Upper lobe of right lung (tissue), 1 donor: ENCODE data around the gene YY1AP1. TPM values are rescaled to one million over a fixed set of nuclear protein-coding genes. Genes with fewer than 3 reads are reported as not detected.

Source experiments
- ATAC-seq: fragments of 200-7000 bp; cut with Tn5 transposase; one replicate; pipeline ENCODE4 v1.9.1; 2020; ENCODE audit warnings: mild to moderate bottlenecking, moderate library complexity
- DNase-seq: peaks from one replicate; pipeline ENCODE4 v3.0.0-alpha.2; 2020
- H3K27ac ChIP-seq: fragments of 200-600 bp; one replicate; pipeline ENCODE4 v1.8.0; 2022
- H3K27me3 ChIP-seq: fragments of 200-600 bp; one replicate; pipeline ENCODE4 v1.8.0; 2022; ENCODE audit warnings: mild to moderate bottlenecking
- H3K36me3 ChIP-seq: fragments of 200-600 bp; one replicate; pipeline ENCODE4 v1.8.0; 2022
- H3K4me1 ChIP-seq: fragments of 200-600 bp; one replicate; pipeline ENCODE4 v1.8.0; 2022
- H3K4me3 ChIP-seq: fragments of 200-600 bp; one replicate; pipeline ENCODE4 v1.8.0; 2022; ENCODE audit warnings: mild to moderate bottlenecking
- H3K9me3 ChIP-seq: fragments of 200-600 bp; one replicate; pipeline ENCODE4 v1.8.0; 2022
- CTCF ChIP-seq: fragments of 200-600 bp; IDR thresholded peaks from one replicate; pipeline ENCODE4 v1.8.0; 2022; ENCODE audit warnings: antibody characterized with exemption
- intact Hi-C: fragments of 100-400 bp; cut with DNase I; formaldehyde crosslinking; loops from one replicate; pipeline ENCODE4 v1.11.0; 2022
- total RNA-seq: library from RNA; stranded (reverse); fragmentation: NEBNext Ultra II Directional; extraction: Animal tissue kit (Norgen Biotek cat#: 25700); gene quantifications from one replicate; pipeline ENCODE4 v1.2.1, GENCODE V29; 2021
- donor health status: DM: no; HTN: yes; CAD: no; lungs with severe emphysema.

The YY1AP1 gene
- total RNA-seq, 1 donor from 2014 or later = 69.0 TPM

GRCh38 chr1:155650231-155650757 lies 38.3 kb downstream of the YY1AP1 start:
- ATAC-seq = peak; percentile 42
- intact Hi-C loops = no loop called here

GRCh38 chr1:155649676-155650075 lies 38.9 kb downstream of the YY1AP1 start:
- TF ChIP-seq CTCF = no peak
- H3K36me3 ChIP-seq = no peaks in the 10 kb centered on the region
- DNase-seq (no peak), ATAC-seq (peak; percentile 7)
- H3K4me3 ChIP-seq = no peak overlapping the region
- H3K4me1 ChIP-seq = peaks cover 10% of the 10 kb centered on the region
- H3K9me3 ChIP-seq = no peaks in the 10 kb centered on the region
- no peak overlapping the region for H3K27ac ChIP-seq
- intact Hi-C loops = no loop called here
- no peaks in the 10 kb centered on the region for H3K27me3 ChIP-seq

More at GRCh38 chr1:155650231-155650757, 38.3 kb downstream of the YY1AP1 start:
- no peak for TF ChIP-seq CTCF
- no peak for DNase-seq
- H3K4me1 ChIP-seq = peaks cover 10% of the 10 kb centered on the region
- H3K27me3 ChIP-seq = no peaks in the 10 kb centered on the region
- H3K4me3 ChIP-seq = no peak overlapping the region
- no peaks in the 10 kb centered on the region for H3K9me3 ChIP-seq
- H3K36me3 ChIP-seq = no peaks in the 10 kb centered on the region
- H3K27ac ChIP-seq = no peak overlapping the region

- Histone ChIP-seq H3K27me3 (no peaks in the 10 kb centered on the region), H3K4me1 (peaks cover 10% of the 10 kb centered on the region), H3K4me3 (no peak overlapping the region), H3K36me3 (no peaks in the 10 kb centered on the region), H3K27ac (peak overlapping the region; percentile 47), H3K9me3 (no peaks in the 10 kb centered on the region)
- ATAC-seq (peak; percentile 91), DNase-seq (no peak)
- peak; percentile 46 for TF ChIP-seq CTCF
- intact Hi-C loops = no loop called here
These were observed 40.1 kb downstream of the YY1AP1 start for GRCh38 chr1:155648207-155649147.

- H3K9me3 ChIP-seq = no peaks in the 10 kb centered on the region
- no peak overlapping the region for H3K4me3 ChIP-seq
- no peak overlapping the region for H3K27ac ChIP-seq
- no peaks in the 10 kb centered on the region for H3K27me3 ChIP-seq
- no peaks in the 10 kb centered on the region for H3K36me3 ChIP-seq
- ATAC-seq = no peak
- DNase-seq = no peak
- no peak for TF ChIP-seq CTCF
- intact Hi-C loops = no loop called here
- peaks cover 10% of the 10 kb centered on the region for H3K4me1 ChIP-seq
These were observed 42.3 kb downstream of the YY1AP1 start for GRCh38 chr1:155646307-155646706.

GRCh38 chr1:155645648-155646047 lies 42.9 kb downstream of the YY1AP1 start:
- Histone ChIP-seq H3K9me3 (no peaks in the 10 kb centered on the region), H3K4me1 (peaks cover 10% of the 10 kb centered on the region), H3K4me3 (no peak overlapping the region), H3K36me3 (no peaks in the 10 kb centered on the region), H3K27me3 (no peaks in the 10 kb centered on the region), H3K27ac (no peak overlapping the region)
- no peak for DNase-seq
- TF ChIP-seq CTCF = no peak
- no peak for ATAC-seq
- intact Hi-C loops = no loop called here
